HEK293T (cell line): ENCODE results near the gene DMD.

Source experiments
- ARNT ChIP-seq: fragments of 450-650 bp; IDR thresholded peaks from 2 replicates; pipeline ENCODE4 v1.6.1; 2017; ENCODE audit warnings: mild to moderate bottlenecking
- BHLHE40 ChIP-seq: fragments of 450-650 bp; IDR thresholded peaks from 2 replicates; pipeline ENCODE4 v1.6.1; 2016; ENCODE audit warnings: mild to moderate bottlenecking, moderate library complexity, borderline replicate concordance
- CTBP1 ChIP-seq: fragments of 450-650 bp; IDR thresholded peaks from 2 replicates; pipeline ENCODE4 v1.6.1; 2016; ENCODE audit warnings: borderline replicate concordance
- ELF4 ChIP-seq: fragments of 450-650 bp; IDR thresholded peaks from 2 replicates; pipeline ENCODE4 v1.6.1; 2017; ENCODE audit warnings: antibody characterized with exemption
- FOXA1 ChIP-seq: fragments of 450-650 bp; IDR thresholded peaks from 2 replicates; pipeline ENCODE4 v1.6.1; 2016; ENCODE audit warnings: mild to moderate bottlenecking
- FOXK2 ChIP-seq: fragments of 450-650 bp; IDR thresholded peaks from 2 replicates; pipeline ENCODE4 v1.6.1; 2016; ENCODE audit warnings: mild to moderate bottlenecking
- FOXM1 ChIP-seq: fragments of 450-650 bp; IDR thresholded peaks from 2 replicates; pipeline ENCODE4 v1.6.1; 2017; ENCODE audit warnings: mild to moderate bottlenecking, borderline replicate concordance
- HDGF ChIP-seq: fragments of 450-650 bp; IDR thresholded peaks from 2 replicates; pipeline ENCODE4 v1.6.1; 2017; ENCODE audit warnings: antibody characterized with exemption, borderline replicate concordance
- LEF1 ChIP-seq: fragments of 450-650 bp; IDR thresholded peaks from 2 replicates; pipeline ENCODE4 v1.6.1; 2017; ENCODE audit warnings: mild to moderate bottlenecking, borderline replicate concordance
- NFRKB ChIP-seq: fragments of 450-650 bp; IDR thresholded peaks from 2 replicates; pipeline ENCODE4 v1.6.1; 2016; ENCODE audit warnings: mild to moderate bottlenecking, moderate library complexity
- SP1 ChIP-seq: fragments of 450-650 bp; IDR thresholded peaks from 2 replicates; pipeline ENCODE4 v1.6.1; 2017
- SUZ12 ChIP-seq: fragments of 450-650 bp; IDR thresholded peaks from 2 replicates; pipeline ENCODE4 v1.6.1; 2016; ENCODE audit warnings: mild to moderate bottlenecking
- TARDBP ChIP-seq: fragments of 450-650 bp; IDR thresholded peaks from 2 replicates; pipeline ENCODE4 v1.6.1; 2016
- ZNF384 ChIP-seq: fragments of 450-650 bp; IDR thresholded peaks from 2 replicates; pipeline ENCODE4 v1.6.1; 2016

GRCh38 chrX:31591355-31591754, 1620.0 kb downstream of the DMD start:
- TF ChIP-seq ARNT (no peak), LEF1 (no peak), FOXA1 (no peak), SP1 (no peak), FOXM1 (no peak), NFRKB (no peak), FOXK2 (no peak), HDGF (no peak), ELF4 (no peak), BHLHE40 (no peak), TARDBP (no peak), SUZ12 (no peak), ZNF384 (no peak), CTBP1 (no peak)
